H1 (cell line): Measurements from ENCODE around the gene STXBP6.

ENCODE experiments used
- EP300 ChIP-seq, 2 experiments: IDR thresholded peaks; 1 replicate in 1 of 2; 2 replicates in 1 of 2; pipeline ENCODE4 v1.6.1; 2011 to 2012; ENCODE audit warnings: low read depth in 2 of 2, low read length in 2 of 2, mild to moderate bottlenecking in 2 of 2, borderline replicate concordance in 1 of 2, inconsistent platforms in 1 of 2, moderate library complexity in 1 of 2
- GABPA ChIP-seq: IDR thresholded peaks from 2 replicates; pipeline ENCODE4 v1.6.1; 2011; ENCODE audit warnings: mild to moderate bottlenecking, low read length, moderate library complexity, borderline replicate concordance; ENCODE audit not compliant: insufficient read depth
- HDAC2 ChIP-seq, 2 experiments: fragments of 300-600 bp in 1 of 2; sonication (generic) in 1 of 2; IDR thresholded peaks; 2 replicates each; pipeline ENCODE4 v1.6.1; 2011 to 2012; ENCODE audit warnings: low read depth in 2 of 2, low read length in 2 of 2, mild to moderate bottlenecking in 2 of 2, moderate library complexity in 2 of 2, borderline replicate concordance in 1 of 2, inconsistent platforms in 1 of 2
- POLR2A ChIP-seq, 2 experiments: IDR thresholded peaks; 1 replicate in 1 of 2; 2 replicates in 1 of 2; pipeline ENCODE4 v1.6.1; 2011; ENCODE audit warnings: low read depth in 2 of 2, low read length in 2 of 2, mild to moderate bottlenecking in 2 of 2; ENCODE audit errors: control extremely low read depth in 1 of 2
- RXRA ChIP-seq: IDR thresholded peaks from 2 replicates; pipeline ENCODE4 v1.6.1; 2011; ENCODE audit warnings: low read depth, mild to moderate bottlenecking, low read length, moderate library complexity; ENCODE audit not compliant: insufficient read depth
- SAP30 ChIP-seq: fragments of 300-600 bp; sonication (generic); IDR thresholded peaks from 2 replicates; pipeline ENCODE4 v1.7.1; 2012; ENCODE audit warnings: low read length, moderate library complexity, mild to moderate bottlenecking, inconsistent platforms; ENCODE audit not compliant: insufficient read depth, insufficient replicate concordance
- SIN3A ChIP-seq, 2 experiments: IDR thresholded peaks in 1 of 2; conservative IDR thresholded peaks in 1 of 2; 2 replicates each; pipeline ENCODE4 v1.6.1; 2011 to 2012; ENCODE audit warnings: low read length in 2 of 2, improper control_type of control experiment in 1 of 2, low read depth in 1 of 2, mild to moderate bottlenecking in 1 of 2
- TAF7 ChIP-seq: optimal IDR thresholded peaks from 2 replicates; pipeline ENCODE3; 2011; ENCODE audit warnings: low read depth, mild to moderate bottlenecking, inconsistent platforms, low read length, moderate library complexity, borderline replicate concordance
- TBP ChIP-seq: IDR thresholded peaks from 2 replicates; pipeline ENCODE4 v1.6.1; 2011; ENCODE audit warnings: low read depth, low read length, improper control_type of control experiment
- YY1 ChIP-seq: IDR thresholded peaks from 2 replicates; pipeline ENCODE4 v1.6.1; 2011; ENCODE audit warnings: low read depth, mild to moderate bottlenecking, low read length
- TF ChIP-seq, protein P1 (sequence below): IDR thresholded peaks from 2 replicates; pipeline ENCODE4 v1.6.1; 2012; ENCODE audit warnings: low read length, inconsistent platforms
- TF ChIP-seq, protein P2 (sequence below), 3 experiments: IDR thresholded peaks; 1 replicate in 2 of 3; 2 replicates in 1 of 3; pipeline versions ENCODE4 v1.5.1 to v1.6.1; 2011; ENCODE audit warnings: low read length in 3 of 3, mild to moderate bottlenecking in 3 of 3, inconsistent platforms in 2 of 3, low read depth in 1 of 3, moderate library complexity in 1 of 3; ENCODE audit not compliant: insufficient read depth in 1 of 3; ENCODE audit errors: control extremely low read depth in 1 of 3

DNA sequence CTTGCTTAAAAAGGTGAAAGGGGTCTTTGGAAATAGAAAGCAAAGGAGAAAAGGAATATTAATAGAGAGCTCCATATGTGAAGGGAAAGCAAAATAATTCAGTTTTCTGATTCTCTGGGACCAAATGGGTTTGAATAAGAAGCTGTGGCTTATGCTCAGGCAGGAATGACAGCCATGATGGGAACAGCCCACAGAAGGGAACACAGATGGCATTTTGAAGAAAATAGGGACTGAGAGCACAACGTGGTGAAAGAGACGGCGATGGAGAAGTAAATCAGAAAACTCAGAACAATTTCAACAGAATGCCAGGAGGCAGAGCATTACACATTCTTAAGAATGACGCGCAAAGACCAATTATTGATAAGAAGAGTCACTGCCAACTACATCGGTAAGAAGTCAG, 102.8 kb downstream of the STXBP6 start:
- TF ChIP-seq GABPA (no peak), RXRA (no peak), YY1 (no peak), HDAC2 (IDR thresholded peaks at IDR 0.05; ENCODE audit: borderline replicate concordance in 1 of 2, low read depth in 2 of 2, low read length in 2 of 2) (no peak), TBP (no peak), SAP30 (no peak), SIN3A (conservative IDR thresholded peaks at IDR 0.05 in 1 of 2, IDR thresholded peaks at IDR 0.05 in 1 of 2; ENCODE audit: low read depth in 1 of 2, low read length in 2 of 2) (no peak), TAF7 (no peak), POLR2A (IDR thresholded peaks at IDR 0.05; ENCODE audit: control extremely low read depth in 1 of 2, low read depth in 2 of 2, low read length in 2 of 2) (no peak), EP300 (IDR thresholded peaks at IDR 0.05; ENCODE audit: borderline replicate concordance in 1 of 2, low read depth in 2 of 2, low read length in 2 of 2) (no peak)
- TF ChIP-seq, protein P1, sequence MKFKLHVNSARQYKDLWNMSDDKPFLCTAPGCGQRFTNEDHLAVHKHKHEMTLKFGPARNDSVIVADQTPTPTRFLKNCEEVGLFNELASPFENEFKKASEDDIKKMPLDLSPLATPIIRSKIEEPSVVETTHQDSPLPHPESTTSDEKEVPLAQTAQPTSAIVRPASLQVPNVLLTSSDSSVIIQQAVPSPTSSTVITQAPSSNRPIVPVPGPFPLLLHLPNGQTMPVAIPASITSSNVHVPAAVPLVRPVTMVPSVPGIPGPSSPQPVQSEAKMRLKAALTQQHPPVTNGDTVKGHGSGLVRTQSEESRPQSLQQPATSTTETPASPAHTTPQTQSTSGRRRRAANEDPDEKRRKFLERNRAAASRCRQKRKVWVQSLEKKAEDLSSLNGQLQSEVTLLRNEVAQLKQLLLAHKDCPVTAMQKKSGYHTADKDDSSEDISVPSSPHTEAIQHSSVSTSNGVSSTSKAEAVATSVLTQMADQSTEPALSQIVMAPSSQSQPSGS = no peak
- TF ChIP-seq, protein P2, sequence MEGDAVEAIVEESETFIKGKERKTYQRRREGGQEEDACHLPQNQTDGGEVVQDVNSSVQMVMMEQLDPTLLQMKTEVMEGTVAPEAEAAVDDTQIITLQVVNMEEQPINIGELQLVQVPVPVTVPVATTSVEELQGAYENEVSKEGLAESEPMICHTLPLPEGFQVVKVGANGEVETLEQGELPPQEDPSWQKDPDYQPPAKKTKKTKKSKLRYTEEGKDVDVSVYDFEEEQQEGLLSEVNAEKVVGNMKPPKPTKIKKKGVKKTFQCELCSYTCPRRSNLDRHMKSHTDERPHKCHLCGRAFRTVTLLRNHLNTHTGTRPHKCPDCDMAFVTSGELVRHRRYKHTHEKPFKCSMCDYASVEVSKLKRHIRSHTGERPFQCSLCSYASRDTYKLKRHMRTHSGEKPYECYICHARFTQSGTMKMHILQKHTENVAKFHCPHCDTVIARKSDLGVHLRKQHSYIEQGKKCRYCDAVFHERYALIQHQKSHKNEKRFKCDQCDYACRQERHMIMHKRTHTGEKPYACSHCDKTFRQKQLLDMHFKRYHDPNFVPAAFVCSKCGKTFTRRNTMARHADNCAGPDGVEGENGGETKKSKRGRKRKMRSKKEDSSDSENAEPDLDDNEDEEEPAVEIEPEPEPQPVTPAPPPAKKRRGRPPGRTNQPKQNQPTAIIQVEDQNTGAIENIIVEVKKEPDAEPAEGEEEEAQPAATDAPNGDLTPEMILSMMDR (IDR thresholded peaks at IDR 0.05; ENCODE audit: control extremely low read depth in 1 of 3, insufficient read depth in 1 of 3, low read depth in 1 of 3, low read length in 3 of 3) = no peak
